GM15510 (cell line): ENCODE measurements around the gene ITGA11.

Source experiments
- POLR2A ChIP-seq: IDR thresholded peaks from 3 replicates; pipeline ENCODE4 v1.6.1; 2011; ENCODE audit warnings: borderline replicate concordance; ENCODE audit not compliant: insufficient read length; ENCODE audit errors: extremely low read depth

ITGA11 gene

GRCh38 chr15:68434021-68434420 lies 2.1 kb upstream of the ITGA11 start:
- TF ChIP-seq POLR2A = no peak

GRCh38 chr15:68433551-68433950 lies 1.6 kb upstream of the ITGA11 start:
- no peak for TF ChIP-seq POLR2A

GRCh38 chr15:68432441-68433064 lies 590 bp upstream of the ITGA11 start:
- TF ChIP-seq POLR2A = no peak

DNA sequence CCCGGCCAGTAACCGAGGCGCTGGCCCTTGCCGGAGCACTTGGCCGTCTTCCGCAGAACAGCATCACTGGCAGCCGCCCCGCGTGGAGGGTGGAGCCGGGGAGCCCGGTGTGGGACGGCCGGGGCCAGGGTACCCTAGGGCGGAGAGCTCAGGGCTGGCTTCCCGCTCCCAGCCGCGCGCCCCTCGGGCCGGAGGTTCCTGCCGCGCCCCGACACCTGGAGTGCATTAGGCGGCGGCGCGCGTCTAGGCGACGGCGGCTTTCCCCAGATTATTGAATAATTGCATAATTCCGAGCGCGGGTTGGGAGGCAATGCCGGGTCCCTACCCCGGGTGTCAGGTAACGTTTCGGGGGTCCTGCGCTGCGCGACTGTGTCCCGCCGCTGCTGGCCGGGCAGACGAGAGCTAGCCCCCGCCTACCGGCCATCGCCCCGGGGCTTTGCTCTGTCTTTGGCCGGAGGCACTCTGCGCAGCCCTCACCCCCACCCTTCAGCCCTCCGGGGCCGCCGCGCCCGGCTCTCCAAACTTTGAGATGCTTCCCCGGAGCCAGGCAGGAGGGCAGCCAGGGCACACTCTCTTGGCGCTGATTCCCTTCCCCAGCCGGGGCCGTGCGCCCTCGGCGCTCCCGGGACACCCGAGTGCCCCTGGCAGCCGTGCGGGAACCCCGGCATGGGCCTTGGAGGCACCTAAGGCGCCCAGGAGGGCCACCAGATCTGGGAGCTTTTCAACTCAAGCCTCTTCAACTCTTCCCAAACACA lies 749 bp downstream of the ITGA11 start:
- TF ChIP-seq POLR2A = no peak

GRCh38 chr15:68430471-68431036 lies 1.4 kb downstream of the ITGA11 start:
- no peak for TF ChIP-seq POLR2A

GRCh38 chr15:68429691-68430470 lies 2.1 kb downstream of the ITGA11 start:
- TF ChIP-seq POLR2A = no peak

- no peak for TF ChIP-seq POLR2A
Observed at GRCh38 chr15:68428431-68428940, 3.5 kb downstream of the ITGA11 start.

- no peak for TF ChIP-seq POLR2A
Observed at GRCh38 chr15:68427963-68428362, 4.0 kb downstream of the ITGA11 start.

- no peak for TF ChIP-seq POLR2A
Observed at GRCh38 chr15:68427366-68427765, 4.6 kb downstream of the ITGA11 start.

- no peak for TF ChIP-seq POLR2A
Observed at GRCh38 chr15:68426116-68426515, 5.8 kb downstream of the ITGA11 start.

DNA sequence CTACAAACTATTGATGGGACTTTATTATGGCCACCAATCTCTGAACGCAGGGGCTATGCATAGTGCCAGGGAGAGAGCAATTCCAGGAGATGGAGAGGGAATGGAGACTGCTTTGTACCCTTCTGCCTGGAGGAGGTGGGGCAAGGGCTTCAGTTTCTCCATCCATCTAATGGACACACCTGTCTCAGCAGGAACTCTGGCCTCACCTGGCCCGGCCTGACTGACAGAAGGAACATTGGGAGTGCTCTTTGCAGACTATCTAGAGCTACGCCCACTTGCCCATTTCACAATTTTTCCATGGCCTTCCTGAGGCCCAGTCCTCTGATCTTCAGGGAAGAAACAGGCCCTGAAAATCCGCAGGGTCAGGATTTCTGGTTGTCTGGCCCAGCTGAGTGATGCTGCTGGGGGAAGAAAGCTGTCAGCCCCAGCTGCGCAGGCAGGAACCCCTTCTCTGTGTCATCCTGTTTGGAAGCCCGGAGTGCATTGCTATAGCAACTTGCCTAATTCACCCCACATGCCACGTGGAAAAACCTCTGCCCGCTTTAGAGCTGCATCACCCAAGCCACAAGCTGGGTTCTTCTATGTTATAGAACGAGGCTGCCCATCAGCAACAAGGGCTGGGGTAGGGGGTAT lies 6.4 kb downstream of the ITGA11 start:
- TF ChIP-seq POLR2A = no peak

DNA sequence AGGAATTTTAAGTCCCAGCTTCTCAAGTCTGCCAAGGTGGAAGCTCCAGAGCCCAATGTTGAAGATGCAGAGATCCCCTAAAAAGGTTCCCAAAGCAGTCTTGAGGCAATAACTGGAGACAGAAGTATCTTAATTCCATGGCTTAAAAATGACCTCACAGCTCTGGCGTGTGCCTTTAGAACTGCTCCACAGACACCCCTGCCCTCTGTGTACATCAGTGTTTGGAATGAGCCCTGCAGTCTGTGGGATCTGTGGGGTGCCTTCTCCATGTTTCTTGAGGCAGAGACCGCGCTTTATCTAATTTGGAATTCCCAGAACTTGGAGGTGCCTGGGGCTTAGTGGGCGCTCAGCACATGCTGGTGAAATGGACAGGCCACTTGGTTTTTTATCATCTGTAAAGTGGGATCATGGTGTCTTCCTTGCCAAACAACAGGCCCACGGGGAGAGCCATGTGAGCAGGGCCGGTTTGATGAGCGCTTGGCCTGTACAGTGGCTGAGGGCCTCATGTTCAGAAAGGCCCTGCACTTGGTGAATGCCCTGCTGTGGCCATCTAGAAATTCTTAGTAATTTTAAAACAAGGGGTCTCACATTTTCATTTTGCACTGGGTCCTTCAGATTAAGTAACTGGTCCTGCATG lies 7.1 kb downstream of the ITGA11 start:
- no peak for TF ChIP-seq POLR2A

- TF ChIP-seq POLR2A = no peak
Observed at GRCh38 chr15:68423359-68424296, 8.3 kb downstream of the ITGA11 start.
